ENCODE results near the gene TUB. TPM values are rescaled to one million over a fixed set of nuclear protein-coding genes. Genes with fewer than 3 reads are reported as not detected.

Gene TUB
- total RNA-seq, 1 experiment from 2014 or later, result 18.9 TPM

- H3K36me3 ChIP-seq, result no peaks in the 10 kb centered on the region
- no peaks in the 10 kb centered on the region for H3K4me1 ChIP-seq
- H3K27ac ChIP-seq, result no peak overlapping the region
- no peaks in the 10 kb centered on the region; the same call in 1 of the 2 replicates for H3K27me3 ChIP-seq
- H3K9me3 ChIP-seq (replicated peaks), result no peaks in the 10 kb centered on the region
- H3K4me3 ChIP-seq, result no peak overlapping the region
- no peak for DNase-seq
These were observed 21.4 kb upstream of the TUB start for GRCh38 chr11:8059571-8060011.

- Histone ChIP-seq H3K4me1 (no peaks in the 10 kb centered on the region), H3K9me3 (replicated peaks) (no peaks in the 10 kb centered on the region), H3K36me3 (no peaks in the 10 kb centered on the region), H3K4me3 (no peak overlapping the region), H3K27ac (no peak overlapping the region), H3K27me3 (no peaks in the 10 kb centered on the region; the same call in 1 of the 2 replicates)
- no peak for DNase-seq
These were observed 20.8 kb upstream of the TUB start for GRCh38 chr11:8060146-8060719.

- H3K27me3 ChIP-seq, result no peaks in the 10 kb centered on the region; the same call in 1 of the 2 replicates
- no peak overlapping the region for H3K4me3 ChIP-seq
- H3K9me3 ChIP-seq (replicated peaks), result no peaks in the 10 kb centered on the region
- no peak overlapping the region for H3K27ac ChIP-seq
- no peak for DNase-seq
- no peaks in the 10 kb centered on the region for H3K4me1 ChIP-seq
- H3K36me3 ChIP-seq, result no peaks in the 10 kb centered on the region
These were observed 20.0 kb upstream of the TUB start for GRCh38 chr11:8060801-8061554.

- Histone ChIP-seq H3K36me3 (no peaks in the 10 kb centered on the region), H3K4me3 (no peak overlapping the region), H3K9me3 (replicated peaks) (no peaks in the 10 kb centered on the region), H3K27me3 (no peaks in the 10 kb centered on the region; the same call in 1 of the 2 replicates), H3K4me1 (no peaks in the 10 kb centered on the region), H3K27ac (no peak overlapping the region)
- no peak for DNase-seq
These were observed 19.2 kb upstream of the TUB start for GRCh38 chr11:8061555-8062428.

GRCh38 chr11:8062781-8063257 lies 18.2 kb upstream of the TUB start:
- Histone ChIP-seq H3K36me3 (no peaks in the 10 kb centered on the region), H3K9me3 (replicated peaks) (no peaks in the 10 kb centered on the region), H3K4me3 (no peak overlapping the region), H3K27ac (no peak overlapping the region), H3K4me1 (peaks cover 3% of the 10 kb centered on the region), H3K27me3 (no peaks in the 10 kb centered on the region; the same call in 1 of the 2 replicates)
- DNase-seq, result no peak

GRCh38 chr11:8063324-8063723 lies 17.7 kb upstream of the TUB start:
- no peak for DNase-seq
- no peaks in the 10 kb centered on the region for H3K36me3 ChIP-seq
- H3K27me3 ChIP-seq, result no peaks in the 10 kb centered on the region; the same call in 1 of the 2 replicates
- no peak overlapping the region for H3K4me3 ChIP-seq
- no peaks in the 10 kb centered on the region for H3K9me3 ChIP-seq (replicated peaks)
- H3K4me1 ChIP-seq, result peaks cover 8% of the 10 kb centered on the region
- H3K27ac ChIP-seq, result no peak overlapping the region

GRCh38 chr11:8065031-8065430 lies 16.0 kb upstream of the TUB start:
- DNase-seq, result no peak
- Histone ChIP-seq H3K27ac (no peak overlapping the region), H3K4me3 (no peak overlapping the region), H3K36me3 (no peaks in the 10 kb centered on the region), H3K4me1 (peaks cover 22% of the 10 kb centered on the region), H3K9me3 (replicated peaks) (no peaks in the 10 kb centered on the region), H3K27me3 (no peaks in the 10 kb centered on the region)

- DNase-seq, result no peak
- H3K27ac ChIP-seq, result no peak overlapping the region
- no peaks in the 10 kb centered on the region for H3K27me3 ChIP-seq
- H3K36me3 ChIP-seq, result no peaks in the 10 kb centered on the region
- no peak overlapping the region for H3K4me3 ChIP-seq
- H3K4me1 ChIP-seq, result peaks cover 35% of the 10 kb centered on the region
- no peaks in the 10 kb centered on the region for H3K9me3 ChIP-seq (replicated peaks)
These were observed 14.7 kb upstream of the TUB start for GRCh38 chr11:8066036-8066910.

- no peak overlapping the region for H3K4me3 ChIP-seq
- peaks cover 42% of the 10 kb centered on the region for H3K4me1 ChIP-seq
- no peak for DNase-seq
- H3K27ac ChIP-seq, result no peak overlapping the region
- no peaks in the 10 kb centered on the region for H3K9me3 ChIP-seq (replicated peaks)
- H3K27me3 ChIP-seq, result no peaks in the 10 kb centered on the region
- H3K36me3 ChIP-seq, result no peaks in the 10 kb centered on the region
These were observed 14.0 kb upstream of the TUB start for GRCh38 chr11:8066911-8067455.

GRCh38 chr11:8067567-8067928 lies 13.5 kb upstream of the TUB start:
- Histone ChIP-seq H3K9me3 (replicated peaks) (no peaks in the 10 kb centered on the region), H3K27ac (no peak overlapping the region), H3K36me3 (no peaks in the 10 kb centered on the region), H3K27me3 (no peaks in the 10 kb centered on the region), H3K4me1 (peaks cover 45% of the 10 kb centered on the region), H3K4me3 (no peak overlapping the region)
- no peak for DNase-seq

- Histone ChIP-seq H3K27ac (peak overlapping the region; percentile 72), H3K9me3 (replicated peaks) (no peaks in the 10 kb centered on the region), H3K27me3 (no peaks in the 10 kb centered on the region), H3K4me1 (peaks cover 51% of the 10 kb centered on the region), H3K36me3 (no peaks in the 10 kb centered on the region), H3K4me3 (peak overlapping the region; percentile 13)
- peak; percentile 50 to 66 for DNase-seq
These were observed 13.0 kb upstream of the TUB start for GRCh38 chr11:8067929-8068575.

- Histone ChIP-seq H3K9me3 (replicated peaks) (no peaks in the 10 kb centered on the region), H3K4me3 (peak overlapping the region; percentile 13), H3K27me3 (no peaks in the 10 kb centered on the region), H3K4me1 (peaks cover 55% of the 10 kb centered on the region), H3K27ac (peak overlapping the region; percentile 72), H3K36me3 (no peaks in the 10 kb centered on the region)
- DNase-seq, result peak; percentile 81 to 85
These were observed 12.3 kb upstream of the TUB start for GRCh38 chr11:8068605-8069221.

- no peak overlapping the region for H3K27ac ChIP-seq
- H3K9me3 ChIP-seq (replicated peaks), result no peaks in the 10 kb centered on the region
- H3K4me1 ChIP-seq, result peaks cover 55% of the 10 kb centered on the region
- no peaks in the 10 kb centered on the region for H3K27me3 ChIP-seq
- no peak for DNase-seq
- H3K36me3 ChIP-seq, result no peaks in the 10 kb centered on the region
- H3K4me3 ChIP-seq, result no peak overlapping the region
These were observed 11.2 kb upstream of the TUB start for GRCh38 chr11:8069771-8070170.

Data from SJCRH30 (cell line).